Measurements from ENCODE around the gene NCAM2.

GRCh38 chr21:21213297-21213696 is 215.1 kb downstream of the NCAM2 start:
- TF ChIP-seq EZH2phosphoT487 (IDR thresholded peaks at IDR 0.05; ENCODE audit: borderline replicate concordance) (no peak), CTCF (conservative IDR thresholded peaks at IDR 0.05; ENCODE audit: low read length) (no peak)

Measured in Loucy (cell line).